SJCRH30 (cell line): ENCODE results near the gene FAM186B. TPM values are rescaled to one million over a fixed set of nuclear protein-coding genes. Genes with fewer than 3 reads are reported as not detected.
A peak's percentile ranks its signal among the peaks of the same experiment; 100 is the strongest.

Experiments used
- DNase-seq, 2 experiments: peaks; one replicate each; pipeline ENCODE4 v3.0.0-alpha.2; 2015 to 2020
- H3K27ac ChIP-seq: fragments of 250-450 bp; sonication (Bioruptor Pico); 2 replicates; pipeline ENCODE4 v1.5.1; 2020; ENCODE audit warnings: mild to moderate bottlenecking, moderate library complexity
- H3K27me3 ChIP-seq: fragments of 250-450 bp; sonication (Bioruptor Pico); 2 replicates; pipeline ENCODE4 v1.5.1; 2020; ENCODE audit warnings: mild to moderate bottlenecking, moderate library complexity
- H3K36me3 ChIP-seq: fragments of 250-450 bp; sonication (Bioruptor Pico); 2 replicates; pipeline ENCODE4 v1.5.1; 2020; ENCODE audit warnings: mild to moderate bottlenecking, moderate library complexity
- H3K4me1 ChIP-seq: fragments of 250-450 bp; sonication (Bioruptor Pico); 2 replicates; pipeline ENCODE4 v1.5.1; 2020; ENCODE audit warnings: mild to moderate bottlenecking, moderate library complexity
- H3K4me3 ChIP-seq: fragments of 250-450 bp; sonication (Bioruptor Pico); 2 replicates; pipeline ENCODE4 v1.5.1; 2020; ENCODE audit warnings: mild to moderate bottlenecking, moderate library complexity
- H3K9me3 ChIP-seq: fragments of 250-450 bp; sonication (Bioruptor Pico); replicated peaks from 2 replicates; pipeline ENCODE4 v1.5.1; 2020; ENCODE audit warnings: mild to moderate bottlenecking, moderate library complexity
- total RNA-seq: library from RNA; depleted of rRNA; stranded (reverse); fragments of >200 nt; shearing (Covaris generic); gene quantifications from 2 replicates; pipeline ENCODE4 v1.2.3, GENCODE V29; 2014

Gene FAM186B
- total RNA-seq, 1 experiment from 2014 or later: 0.18 TPM

- Histone ChIP-seq H3K4me3 (no peak overlapping the region), H3K36me3 (peaks cover 5% of the 10 kb centered on the region), H3K27me3 (no peaks in the 10 kb centered on the region), H3K27ac (no peak overlapping the region), H3K4me1 (peaks cover 15% of the 10 kb centered on the region; the same call in 1 of the 2 replicates), H3K9me3 (no peaks in the 10 kb centered on the region)
- peak; percentile 41 to 57 for DNase-seq
Measured at GRCh38 chr12:49578471-49579112, 26.8 kb downstream of the FAM186B start.

GRCh38 chr12:49577589-49578315 lies 27.7 kb downstream of the FAM186B start:
- no peak overlapping the region for H3K4me3 ChIP-seq
- peaks cover 5% of the 10 kb centered on the region for H3K36me3 ChIP-seq
- DNase-seq: no peak
- H3K27ac ChIP-seq: no peak overlapping the region
- H3K4me1 ChIP-seq: peaks cover 15% of the 10 kb centered on the region; the same call in 1 of the 2 replicates
- no peaks in the 10 kb centered on the region for H3K27me3 ChIP-seq
- no peaks in the 10 kb centered on the region for H3K9me3 ChIP-seq

- Histone ChIP-seq H3K36me3 (no peaks in the 10 kb centered on the region; the same call in 1 of the 2 replicates), H3K27ac (peak overlapping the region; percentile 97), H3K27me3 (no peaks in the 10 kb centered on the region), H3K4me1 (no peaks in the 10 kb centered on the region), H3K4me3 (peak overlapping the region; percentile 99), H3K9me3 (no peaks in the 10 kb centered on the region)
- DNase-seq: peak in 1 of 2 experiments; percentile 30
Measured at GRCh38 chr12:49568442-49569162, 36.8 kb downstream of the FAM186B start.

- H3K4me3 ChIP-seq: peak within 1 kb of the TSS; percentile 99
- H3K27ac ChIP-seq: peak within 1 kb of the TSS; percentile 97
- no peaks in the 10 kb centered on the region for H3K9me3 ChIP-seq
- DNase-seq: peak; percentile 95 to 97
- peaks cover 3% of the 10 kb centered on the region for H3K36me3 ChIP-seq
- no peaks in the 10 kb centered on the region for H3K4me1 ChIP-seq
- no peaks in the 10 kb centered on the region for H3K27me3 ChIP-seq
Measured at GRCh38 chr12:49567611-49568441, 37.6 kb downstream of the FAM186B start, which contains the start of gene MCRS1. Gene MCRS1, minus strand, starts transcription at chr12:49568142. Its CDS starts 1,411 bp downstream, at chr12:49566731.

GRCh38 chr12:49567302-49567610 lies 38.2 kb downstream of the FAM186B start:
- Histone ChIP-seq H3K4me3 (peak overlapping the region; percentile 99), H3K27me3 (no peaks in the 10 kb centered on the region), H3K9me3 (no peaks in the 10 kb centered on the region), H3K4me1 (no peaks in the 10 kb centered on the region), H3K27ac (peak overlapping the region; percentile 97), H3K36me3 (peaks cover 9% of the 10 kb centered on the region)
- no peak for DNase-seq

GRCh38 chr12:49566361-49566760 lies 39.1 kb downstream of the FAM186B start:
- no peak overlapping the region for H3K4me3 ChIP-seq
- H3K9me3 ChIP-seq: no peaks in the 10 kb centered on the region
- no peaks in the 10 kb centered on the region for H3K4me1 ChIP-seq
- no peaks in the 10 kb centered on the region for H3K27me3 ChIP-seq
- DNase-seq: no peak
- H3K27ac ChIP-seq: no peak overlapping the region
- H3K36me3 ChIP-seq: peaks cover 16% of the 10 kb centered on the region

GRCh38 chr12:49565406-49566265 lies 39.8 kb downstream of the FAM186B start:
- H3K36me3 ChIP-seq: peaks cover 22% of the 10 kb centered on the region
- no peak overlapping the region for H3K4me3 ChIP-seq
- no peaks in the 10 kb centered on the region for H3K4me1 ChIP-seq
- H3K27ac ChIP-seq: no peak overlapping the region
- no peaks in the 10 kb centered on the region for H3K9me3 ChIP-seq
- DNase-seq: no peak
- no peaks in the 10 kb centered on the region for H3K27me3 ChIP-seq

- Histone ChIP-seq H3K4me3 (no peak overlapping the region), H3K27me3 (no peaks in the 10 kb centered on the region), H3K27ac (no peak overlapping the region), H3K36me3 (peaks cover 23% of the 10 kb centered on the region), H3K9me3 (no peaks in the 10 kb centered on the region), H3K4me1 (no peaks in the 10 kb centered on the region)
- no peak for DNase-seq
Measured at GRCh38 chr12:49564686-49565405, 40.6 kb downstream of the FAM186B start.

GRCh38 chr12:49563951-49564685 lies 41.3 kb downstream of the FAM186B start:
- peaks cover 29% of the 10 kb centered on the region for H3K36me3 ChIP-seq
- H3K9me3 ChIP-seq: no peaks in the 10 kb centered on the region
- no peaks in the 10 kb centered on the region for H3K27me3 ChIP-seq
- no peak overlapping the region for H3K27ac ChIP-seq
- H3K4me3 ChIP-seq: no peak overlapping the region
- DNase-seq: no peak
- H3K4me1 ChIP-seq: no peaks in the 10 kb centered on the region

GRCh38 chr12:49562831-49563230 lies 42.6 kb downstream of the FAM186B start:
- no peak for DNase-seq
- H3K36me3 ChIP-seq: peaks cover 41% of the 10 kb centered on the region

GRCh38 chr12:49562233-49562632 lies 43.2 kb downstream of the FAM186B start:
- H3K4me1 ChIP-seq: no peaks in the 10 kb centered on the region
- H3K9me3 ChIP-seq: no peaks in the 10 kb centered on the region
- DNase-seq: no peak
- no peak overlapping the region for H3K27ac ChIP-seq
- H3K4me3 ChIP-seq: no peak overlapping the region
- peaks cover 42% of the 10 kb centered on the region for H3K36me3 ChIP-seq
- no peaks in the 10 kb centered on the region for H3K27me3 ChIP-seq

More at GRCh38 chr12:49562831-49563230, 42.6 kb downstream of the FAM186B start:
- Histone ChIP-seq H3K4me3 (no peak overlapping the region), H3K9me3 (no peaks in the 10 kb centered on the region), H3K27me3 (no peaks in the 10 kb centered on the region), H3K4me1 (no peaks in the 10 kb centered on the region), H3K27ac (no peak overlapping the region)

GRCh38 chr12:49560695-49561094 lies 44.7 kb downstream of the FAM186B start:
- Histone ChIP-seq H3K27me3 (no peaks in the 10 kb centered on the region), H3K9me3 (no peaks in the 10 kb centered on the region), H3K4me3 (no peak overlapping the region), H3K4me1 (no peaks in the 10 kb centered on the region), H3K27ac (no peak overlapping the region), H3K36me3 (peaks cover 45% of the 10 kb centered on the region)
- DNase-seq: no peak
